Measurements from ENCODE around the gene SERPING1. TPM values are rescaled to one million over a fixed set of nuclear protein-coding genes. Genes with fewer than 3 reads are reported as not detected.
A peak's percentile ranks its signal among the peaks of the same experiment; 100 is the strongest.

SERPING1 gene
- polyA plus RNA-seq, 1 donor from 2014 or later = 0.22 TPM

DNA sequence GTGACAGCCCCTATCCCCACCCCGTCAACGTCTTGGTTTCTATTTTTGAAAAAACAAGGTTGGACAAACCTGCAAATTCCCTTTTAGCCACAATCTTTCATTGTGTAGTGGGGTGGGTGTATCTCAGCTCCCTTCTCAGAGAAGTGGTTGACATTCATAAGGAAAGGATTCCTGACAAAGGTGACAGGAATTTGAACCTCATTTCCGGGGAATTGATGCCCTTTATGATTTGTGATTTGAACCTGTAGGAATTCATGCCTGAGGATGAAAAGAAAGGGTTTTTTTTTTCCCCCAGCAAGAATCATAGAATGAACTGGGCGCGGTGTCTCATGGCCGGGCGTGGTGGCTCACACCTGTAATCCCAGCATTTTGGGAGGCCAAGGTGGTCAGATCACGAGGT is 37.8 kb downstream of the SERPING1 start:
- no peaks in the 10 kb centered on the region for H3K9me2 ChIP-seq (ENCODE audit: insufficient read depth, low read length)
- TF ChIP-seq SMC3 (conservative IDR thresholded peaks at IDR 0.05; ENCODE audit: poor library complexity) (no peak), CTCF (IDR thresholded peaks at IDR 0.05; ENCODE audit: poor library complexity, severe bottlenecking) (no peak), POLR2AphosphoS5 (IDR thresholded peaks at IDR 0.05) (no peak), EP300 (conservative IDR thresholded peaks at IDR 0.05; ENCODE audit: poor library complexity, severe bottlenecking) (no peak), TAF1 (IDR thresholded peaks at IDR 0.05; ENCODE audit: low read depth) (no peak), EZH2 (IDR thresholded peaks at IDR 0.05; ENCODE audit: borderline replicate concordance, insufficient read depth, low read length, poor library complexity, severe bottlenecking) (no peak), MXI1 (conservative IDR thresholded peaks at IDR 0.05; ENCODE audit: poor library complexity, severe bottlenecking) (no peak), RAD21 (conservative IDR thresholded peaks at IDR 0.05) (no peak)
- TF ChIP-seq, protein P1, sequence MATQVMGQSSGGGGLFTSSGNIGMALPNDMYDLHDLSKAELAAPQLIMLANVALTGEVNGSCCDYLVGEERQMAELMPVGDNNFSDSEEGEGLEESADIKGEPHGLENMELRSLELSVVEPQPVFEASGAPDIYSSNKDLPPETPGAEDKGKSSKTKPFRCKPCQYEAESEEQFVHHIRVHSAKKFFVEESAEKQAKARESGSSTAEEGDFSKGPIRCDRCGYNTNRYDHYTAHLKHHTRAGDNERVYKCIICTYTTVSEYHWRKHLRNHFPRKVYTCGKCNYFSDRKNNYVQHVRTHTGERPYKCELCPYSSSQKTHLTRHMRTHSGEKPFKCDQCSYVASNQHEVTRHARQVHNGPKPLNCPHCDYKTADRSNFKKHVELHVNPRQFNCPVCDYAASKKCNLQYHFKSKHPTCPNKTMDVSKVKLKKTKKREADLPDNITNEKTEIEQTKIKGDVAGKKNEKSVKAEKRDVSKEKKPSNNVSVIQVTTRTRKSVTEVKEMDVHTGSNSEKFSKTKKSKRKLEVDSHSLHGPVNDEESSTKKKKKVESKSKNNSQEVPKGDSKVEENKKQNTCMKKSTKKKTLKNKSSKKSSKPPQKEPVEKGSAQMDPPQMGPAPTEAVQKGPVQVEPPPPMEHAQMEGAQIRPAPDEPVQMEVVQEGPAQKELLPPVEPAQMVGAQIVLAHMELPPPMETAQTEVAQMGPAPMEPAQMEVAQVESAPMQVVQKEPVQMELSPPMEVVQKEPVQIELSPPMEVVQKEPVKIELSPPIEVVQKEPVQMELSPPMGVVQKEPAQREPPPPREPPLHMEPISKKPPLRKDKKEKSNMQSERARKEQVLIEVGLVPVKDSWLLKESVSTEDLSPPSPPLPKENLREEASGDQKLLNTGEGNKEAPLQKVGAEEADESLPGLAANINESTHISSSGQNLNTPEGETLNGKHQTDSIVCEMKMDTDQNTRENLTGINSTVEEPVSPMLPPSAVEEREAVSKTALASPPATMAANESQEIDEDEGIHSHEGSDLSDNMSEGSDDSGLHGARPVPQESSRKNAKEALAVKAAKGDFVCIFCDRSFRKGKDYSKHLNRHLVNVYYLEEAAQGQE (IDR thresholded peaks at IDR 0.05; ENCODE audit: borderline replicate concordance) = no peak
- H3K27me3 ChIP-seq (ENCODE audit: insufficient read depth, low read depth, low read length) = no peaks in the 10 kb centered on the region
- H2AFZ ChIP-seq (ENCODE audit: low read depth, low read length) = no peak overlapping the region
- H3K9me3 ChIP-seq (ENCODE audit: low read length) = no peaks in the 10 kb centered on the region
- H3K4me2 ChIP-seq (ENCODE audit: low read length) = no peak overlapping the region
- H3K36me3 ChIP-seq (ENCODE audit: insufficient read depth, low read length) = no peaks in the 10 kb centered on the region
- peaks cover 20% of the 10 kb centered on the region for H3K79me2 ChIP-seq (replicated peaks; ENCODE audit: insufficient read depth, low read length)
- no peak overlapping the region for H3K27ac ChIP-seq (ENCODE audit: low read length)
- no peak overlapping the region for H3K9ac ChIP-seq (ENCODE audit: low read length)
- no peaks in the 10 kb centered on the region for H3F3A ChIP-seq (ENCODE audit: insufficient read depth, low read length, poor library complexity, severe bottlenecking)
- H4K20me1 ChIP-seq (ENCODE audit: insufficient read depth) = no peaks in the 10 kb centered on the region
- H3K4me3 ChIP-seq (ENCODE audit: low read length) = no peak overlapping the region

DNA sequence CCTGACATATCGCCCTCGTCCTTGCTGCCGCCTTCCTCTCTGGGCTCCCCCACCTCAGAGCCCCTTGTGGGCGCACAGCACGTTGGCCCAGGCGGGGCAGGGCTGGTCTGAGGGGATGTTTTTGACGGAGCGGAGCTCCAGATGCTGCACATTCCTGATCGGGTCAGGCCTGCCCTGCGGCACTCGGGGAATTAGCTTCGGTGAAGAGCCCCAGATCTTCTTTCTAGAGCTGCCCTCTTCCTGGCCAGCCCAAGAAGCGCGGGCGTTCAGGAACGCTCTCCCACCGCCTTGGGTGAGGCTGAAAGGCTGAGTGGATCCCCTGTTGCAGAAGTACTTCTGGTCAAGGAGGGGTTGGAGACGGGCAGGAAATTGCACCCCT is 40.1 kb downstream of the SERPING1 start:
- no peaks in the 10 kb centered on the region for H3K9me2 ChIP-seq (ENCODE audit: insufficient read depth, low read length)
- H3K9ac ChIP-seq (ENCODE audit: low read length) = peak overlapping the region; percentile 96
- H3K27me3 ChIP-seq (ENCODE audit: insufficient read depth, low read depth, low read length) = no peaks in the 10 kb centered on the region
- H3K9me3 ChIP-seq (ENCODE audit: low read length) = no peaks in the 10 kb centered on the region
- no peaks in the 10 kb centered on the region for H3F3A ChIP-seq (ENCODE audit: insufficient read depth, low read length, poor library complexity, severe bottlenecking)
- peak overlapping the region; percentile 32 for H3K4me2 ChIP-seq (ENCODE audit: low read length)
- H4K20me1 ChIP-seq (ENCODE audit: insufficient read depth) = no peaks in the 10 kb centered on the region
- H3K27ac ChIP-seq (ENCODE audit: low read length) = peak overlapping the region; percentile 92
- no peaks in the 10 kb centered on the region for H3K36me3 ChIP-seq (ENCODE audit: insufficient read depth, low read length)
- H3K4me3 ChIP-seq (ENCODE audit: low read length) = peak overlapping the region; percentile 96
- peak overlapping the region; percentile 57 for H2AFZ ChIP-seq (ENCODE audit: low read depth, low read length)
- no peak for TF ChIP-seq EP300 (conservative IDR thresholded peaks at IDR 0.05; ENCODE audit: poor library complexity, severe bottlenecking)
- TF ChIP-seq, protein P1 (IDR thresholded peaks at IDR 0.05; ENCODE audit: borderline replicate concordance) = no peak
- TF ChIP-seq RAD21 (conservative IDR thresholded peaks at IDR 0.05) = no peak
- TF ChIP-seq MXI1 (conservative IDR thresholded peaks at IDR 0.05; ENCODE audit: poor library complexity, severe bottlenecking) = no peak
- TF ChIP-seq SMC3 (conservative IDR thresholded peaks at IDR 0.05; ENCODE audit: poor library complexity) = no peak
- TF ChIP-seq TAF1 (IDR thresholded peaks at IDR 0.05; ENCODE audit: low read depth) = no peak
- TF ChIP-seq POLR2AphosphoS5 (IDR thresholded peaks at IDR 0.05) = no peak
- TF ChIP-seq CTCF (IDR thresholded peaks at IDR 0.05; ENCODE audit: poor library complexity, severe bottlenecking) = no peak
- no peak for TF ChIP-seq EZH2 (IDR thresholded peaks at IDR 0.05; ENCODE audit: borderline replicate concordance, insufficient read depth, low read length, poor library complexity, severe bottlenecking)
- H3K79me2 ChIP-seq (replicated peaks; ENCODE audit: insufficient read depth, low read length) = peaks cover 36% of the 10 kb centered on the region
